ENCODE results near the gene TRIM47. TPM values are rescaled to one million over a fixed set of nuclear protein-coding genes. Genes with fewer than 3 reads are reported as not detected.

The TRIM47 gene
- total and polyA plus RNA-seq, 2 of the 13 experiments (the other 11 are each of a cell fraction or from before 2014, with no cell fraction given) = 33.5 to 82.0 TPM

- peak overlapping the region; percentile 69 for H3K27ac ChIP-seq (ENCODE audit: extremely low read length, insufficient read depth, low read length)
- 80% methylated on average over 22 of the region's 22 CpGs for WGBS (ENCODE audit: low lambda C conversion rate)
- H3K36me3 ChIP-seq (replicated peaks in 1 of 2; ENCODE audit: control insufficient read depth in 1 of 2, insufficient read depth in 2 of 2, low read length in 2 of 2) = peaks cover 7 to 30% of the 10 kb centered on the region in 2 experiments
- ATAC-seq (no peak), FAIRE-seq (no peak), DNase-seq (ENCODE audit: low spot score) (no peak)
- H3K9ac ChIP-seq (ENCODE audit: insufficient read depth, low read depth, low read length) = peak overlapping the region; percentile 11; the same call in 1 of the 2 replicates
- TSS peak; percentile 24 for BruUV-seq (replicated peaks)
- 0 out of 2 replicates have a peak, but pooled peaks cover 2% of the 10 kb centered on the region for H4K20me1 ChIP-seq (ENCODE audit: insufficient read depth, low read length)
- no peaks in the 10 kb centered on the region for H3K9me3 ChIP-seq (ENCODE audit: low read length)
- in situ Hi-C loops (cut with HindIII; ENCODE audit: extremely low pct_ligation_motif_present, low pct_unique_long_range_greater_than_20kb) (no loop called here), intact Hi-C loops (cut with micrococcal nuclease; ENCODE audit: unreplicated experiment) (loop anchor here (2.0 kb wide), 1 partner anchor 67 kb away; a partner anchor contains a TSS)
- peak overlapping the region; percentile 96 for H3K4me2 ChIP-seq (ENCODE audit: low read depth, low read length)
- ChIA-PET CTCF (ENCODE audit: low intra/inter-chr PET ratio, low total read pairs) (interaction anchor here (3.0 kb wide), 1 partner anchor 15 kb away, joined by 7 read pairs; no protein-coding TSS in a partner anchor), POLR2A (interaction anchor here (0.7 to 7.7 kb wide), 26 partner anchors 10 to 154 kb away, joined by 3 to 229 read pairs (median 13); partner anchors contain the start of genes CDK3, GALK1, MRPL38 and TRIM47)
- H2AFZ ChIP-seq (ENCODE audit: low read length) = no peak overlapping the region
- no peaks in the 10 kb centered on the region for H3K27me3 ChIP-seq (ENCODE audit: control insufficient read depth in 1 of 2, insufficient read depth in 2 of 2, low read length in 2 of 2)
- H3K4me3 ChIP-seq (replicated peaks in 1 of 3; ENCODE audit: insufficient read depth in 1 of 3, low read depth in 2 of 3, low read length in 3 of 3) = peak overlapping the region in 1 of 3 experiments; percentile 19; a peak in 1 of 6 replicates
- H3K4me1 ChIP-seq (ENCODE audit: insufficient read depth, low read length) = peaks cover 70% of the 10 kb centered on the region
- H3K79me2 ChIP-seq (ENCODE audit: insufficient read depth, low read length) = no peaks in the 10 kb centered on the region
- no peak for TF ChIP-seq SCMH1 (CRISPR knock-in tag; IDR thresholded peaks at IDR 0.05; ENCODE audit: borderline replicate concordance)
- TF ChIP-seq PCBP1 (IDR thresholded peaks at IDR 0.05; ENCODE audit: borderline replicate concordance, low read depth, low read length) = no peak
- TF ChIP-seq, protein P1, sequence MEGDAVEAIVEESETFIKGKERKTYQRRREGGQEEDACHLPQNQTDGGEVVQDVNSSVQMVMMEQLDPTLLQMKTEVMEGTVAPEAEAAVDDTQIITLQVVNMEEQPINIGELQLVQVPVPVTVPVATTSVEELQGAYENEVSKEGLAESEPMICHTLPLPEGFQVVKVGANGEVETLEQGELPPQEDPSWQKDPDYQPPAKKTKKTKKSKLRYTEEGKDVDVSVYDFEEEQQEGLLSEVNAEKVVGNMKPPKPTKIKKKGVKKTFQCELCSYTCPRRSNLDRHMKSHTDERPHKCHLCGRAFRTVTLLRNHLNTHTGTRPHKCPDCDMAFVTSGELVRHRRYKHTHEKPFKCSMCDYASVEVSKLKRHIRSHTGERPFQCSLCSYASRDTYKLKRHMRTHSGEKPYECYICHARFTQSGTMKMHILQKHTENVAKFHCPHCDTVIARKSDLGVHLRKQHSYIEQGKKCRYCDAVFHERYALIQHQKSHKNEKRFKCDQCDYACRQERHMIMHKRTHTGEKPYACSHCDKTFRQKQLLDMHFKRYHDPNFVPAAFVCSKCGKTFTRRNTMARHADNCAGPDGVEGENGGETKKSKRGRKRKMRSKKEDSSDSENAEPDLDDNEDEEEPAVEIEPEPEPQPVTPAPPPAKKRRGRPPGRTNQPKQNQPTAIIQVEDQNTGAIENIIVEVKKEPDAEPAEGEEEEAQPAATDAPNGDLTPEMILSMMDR (CRISPR knock-in tag; IDR thresholded peaks at IDR 0.05) = 0 out of 2 replicates have a peak, but pooled peaks have one; percentile 6
- no peak for TF ChIP-seq SMAD9 (CRISPR knock-in tag; IDR thresholded peaks at IDR 0.05)
- peak; percentile 14; the same call in 1 of the 2 replicates for TF ChIP-seq TFDP2 (CRISPR knock-in tag; IDR thresholded peaks at IDR 0.05)
- TF ChIP-seq ZNF703 (CRISPR knock-in tag; IDR thresholded peaks at IDR 0.05; ENCODE audit: borderline replicate concordance) = no peak
- no peak for TF ChIP-seq ZZZ3 (CRISPR knock-in tag; IDR thresholded peaks at IDR 0.05; ENCODE audit: borderline replicate concordance)
- TF ChIP-seq ZNF335 (CRISPR knock-in tag; IDR thresholded peaks at IDR 0.05) = peak; percentile 6; the same call in 1 of the 2 replicates
- no peak for TF ChIP-seq SP5 (CRISPR knock-in tag; IDR thresholded peaks at IDR 0.05; ENCODE audit: borderline replicate concordance, low read depth)
- TF ChIP-seq HNF4A (CRISPR knock-in tag; IDR thresholded peaks at IDR 0.05) = no peak
- TF ChIP-seq ZNF780A (CRISPR knock-in tag; IDR thresholded peaks at IDR 0.05) = no peak
- TF ChIP-seq ZBTB3 (CRISPR knock-in tag; IDR thresholded peaks at IDR 0.05; ENCODE audit: borderline replicate concordance, low read depth) = no peak
- TF ChIP-seq ZNF737 (CRISPR knock-in tag; IDR thresholded peaks at IDR 0.05; ENCODE audit: borderline replicate concordance) = no peak
- no peak for TF ChIP-seq SNAI1 (CRISPR knock-in tag; IDR thresholded peaks at IDR 0.05; ENCODE audit: borderline replicate concordance)
- TF ChIP-seq MTA3 (CRISPR knock-in tag; IDR thresholded peaks at IDR 0.05) = no peak
- TF ChIP-seq, protein P2, sequence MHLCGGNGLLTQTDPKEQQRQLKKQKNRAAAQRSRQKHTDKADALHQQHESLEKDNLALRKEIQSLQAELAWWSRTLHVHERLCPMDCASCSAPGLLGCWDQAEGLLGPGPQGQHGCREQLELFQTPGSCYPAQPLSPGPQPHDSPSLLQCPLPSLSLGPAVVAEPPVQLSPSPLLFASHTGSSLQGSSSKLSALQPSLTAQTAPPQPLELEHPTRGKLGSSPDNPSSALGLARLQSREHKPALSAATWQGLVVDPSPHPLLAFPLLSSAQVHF (CRISPR knock-in tag; IDR thresholded peaks at IDR 0.05) = no peak
- TF ChIP-seq PRDM4 (CRISPR knock-in tag; IDR thresholded peaks at IDR 0.05; ENCODE audit: borderline replicate concordance) = no peak
These were observed 32.3 kb downstream of the TRIM47 start for GRCh38 chr17:75845933-75846691.

Data from HepG2 (cell line).